NOMO-1 (cell line): ENCODE results near the gene CCDC73.
"Not testable (repeated sequence)": the region's sequence is repeated elsewhere in the genome, so short reads cannot be mapped to it uniquely, and the experiment has no call there.

ENCODE experiments used
- DNase-seq, 2 experiments: peaks; one replicate each; lab custom pipeline; 2025; ENCODE audit not compliant: unreplicated experiment in 2 of 2; lab: John Stamatoyannopoulos, UW

CCDC73 gene

GRCh38 chr11:32597921-32598320, 196.5 kb downstream of the CCDC73 start:
- DNase-seq: peak in 1 of 2 experiments; percentile 16

GRCh38 chr11:32596114-32596513, 198.3 kb downstream of the CCDC73 start:
- DNase-seq: not testable (repeated sequence)

- peak; percentile 86 to 96 for DNase-seq
Observed at GRCh38 chr11:32594272-32594671, 200.2 kb downstream of the CCDC73 start.

GRCh38 chr11:32586576-32587190, 207.8 kb downstream of the CCDC73 start:
- peak in 1 of 2 experiments; percentile 23 for DNase-seq

- DNase-seq: peak in 1 of 2 experiments; percentile 4
Observed at GRCh38 chr11:32584921-32585320, 209.5 kb downstream of the CCDC73 start.

- DNase-seq: peak; percentile 94 to 97
Observed at GRCh38 chr11:32583459-32584271, 210.8 kb downstream of the CCDC73 start, which contains the start of gene EIF3M. EIF3M (plus strand) TSS chr11:32583831; CDS start chr11:32583888, 57 bp downstream.

- no peak for DNase-seq
Observed at GRCh38 chr11:32581556-32581955, 212.9 kb downstream of the CCDC73 start.

- DNase-seq: no peak
Observed at GRCh38 chr11:32580967-32581366, 213.5 kb downstream of the CCDC73 start.

GRCh38 chr11:32576456-32576855, 218.0 kb downstream of the CCDC73 start:
- no peak for DNase-seq

GRCh38 chr11:32575070-32575469, 219.4 kb downstream of the CCDC73 start:
- no peak for DNase-seq

- DNase-seq: no peak
Observed at GRCh38 chr11:32574421-32574820, 220.0 kb downstream of the CCDC73 start.

GRCh38 chr11:32573228-32573627, 221.2 kb downstream of the CCDC73 start:
- DNase-seq: peak in 1 of 2 experiments; percentile 1

GRCh38 chr11:32571039-32571438, 223.4 kb downstream of the CCDC73 start:
- DNase-seq: no peak

GRCh38 chr11:32569313-32569881, 225.1 kb downstream of the CCDC73 start:
- no peak for DNase-seq

GRCh38 chr11:32567154-32567553, 227.3 kb downstream of the CCDC73 start:
- no peak for DNase-seq

- no peak for DNase-seq
Observed at GRCh38 chr11:32566517-32566916, 227.9 kb downstream of the CCDC73 start.

- no peak for DNase-seq
Observed at GRCh38 chr11:32563600-32563959, 230.9 kb downstream of the CCDC73 start.

- DNase-seq: no peak
Observed at GRCh38 chr11:32562839-32563599, 231.4 kb downstream of the CCDC73 start.

- DNase-seq: no peak
Observed at GRCh38 chr11:32561835-32562234, 232.6 kb downstream of the CCDC73 start.

GRCh38 chr11:32555895-32556294, 238.6 kb downstream of the CCDC73 start:
- DNase-seq: no peak

GRCh38 chr11:32555091-32555490, 239.4 kb downstream of the CCDC73 start:
- no peak for DNase-seq
